Femur (tissue), 1 donor: ENCODE data around the gene TUBGCP6.
A peak's percentile ranks its signal among the peaks of the same experiment; 100 is the strongest.

Source experiments
- DNase-seq: peaks from one replicate; pipeline ENCODE4 v3.0.0-alpha.2; 2017

The TUBGCP6 gene

DNA sequence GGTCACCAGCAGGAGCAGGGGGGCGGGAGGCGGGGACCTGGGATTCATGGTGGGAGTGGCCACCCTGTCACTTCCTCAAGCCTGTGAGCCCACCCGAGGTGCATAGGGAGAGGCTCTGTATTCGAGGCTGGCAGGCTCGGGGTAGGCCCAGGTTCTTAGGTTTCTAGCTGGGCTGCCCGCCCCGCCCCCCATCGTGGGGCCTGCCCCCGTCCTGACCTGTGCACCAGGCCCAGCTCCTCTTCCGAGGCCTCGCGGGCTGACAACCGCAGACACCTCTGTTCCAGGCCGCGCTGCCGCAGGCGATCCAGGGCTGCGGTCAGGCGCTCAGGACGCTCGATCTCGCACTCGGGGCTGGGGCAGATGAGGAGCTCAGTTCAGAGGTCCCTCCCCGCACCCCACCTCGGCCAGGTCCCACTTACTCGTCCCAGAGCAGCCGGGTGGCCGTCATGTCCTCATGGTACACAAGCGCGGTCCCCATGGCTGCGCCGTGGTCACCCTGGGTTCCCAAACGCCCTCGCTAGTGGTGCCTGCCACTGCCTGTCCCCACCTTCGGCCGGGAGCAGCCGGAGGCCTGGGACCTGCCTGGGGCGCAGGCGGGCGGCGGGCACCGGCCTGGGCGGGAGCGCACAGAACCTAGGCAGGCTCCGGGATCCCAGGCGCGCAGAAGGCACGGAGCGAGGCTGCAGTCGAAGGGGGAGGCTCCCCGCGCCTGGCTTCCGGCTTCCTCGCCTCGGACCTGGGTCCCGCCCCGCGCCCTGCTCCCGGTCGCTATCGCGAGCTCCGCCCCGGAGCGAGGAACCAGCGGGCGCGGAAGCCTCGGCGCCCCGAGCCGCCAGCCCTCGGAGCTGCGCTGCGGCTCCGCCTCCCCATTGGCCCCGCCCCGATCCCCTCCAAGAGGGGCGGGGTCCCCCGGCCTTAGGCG lies 6.0 kb upstream of the TUBGCP6 start, which contains the start of gene HDAC10:
HDAC10 (minus strand) TSS at position 711 of the 922 bp plus-strand sequence; CDS start at position 478, 233 bp downstream.
- peak; percentile 83 for DNase-seq

DNA sequence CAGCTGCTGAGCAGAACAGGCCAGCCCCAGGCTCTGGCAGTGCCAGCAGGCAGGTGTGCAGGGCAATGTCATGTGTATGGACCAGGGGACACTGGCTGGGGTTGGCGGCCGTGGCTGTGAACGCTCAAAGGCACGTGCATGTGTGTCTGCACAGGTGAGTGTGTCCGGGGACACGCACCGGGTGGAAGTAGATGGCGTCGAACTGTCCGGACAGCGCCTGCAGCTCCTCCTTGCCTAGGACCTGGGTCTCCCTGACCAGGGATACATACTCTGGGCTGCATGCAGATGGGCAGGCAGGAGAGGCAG lies 5.4 kb upstream of the TUBGCP6 start:
- DNase-seq = no peak

- DNase-seq = no peak
Measured at GRCh38 chr22:50249341-50250248, 4.8 kb upstream of the TUBGCP6 start.

DNA sequence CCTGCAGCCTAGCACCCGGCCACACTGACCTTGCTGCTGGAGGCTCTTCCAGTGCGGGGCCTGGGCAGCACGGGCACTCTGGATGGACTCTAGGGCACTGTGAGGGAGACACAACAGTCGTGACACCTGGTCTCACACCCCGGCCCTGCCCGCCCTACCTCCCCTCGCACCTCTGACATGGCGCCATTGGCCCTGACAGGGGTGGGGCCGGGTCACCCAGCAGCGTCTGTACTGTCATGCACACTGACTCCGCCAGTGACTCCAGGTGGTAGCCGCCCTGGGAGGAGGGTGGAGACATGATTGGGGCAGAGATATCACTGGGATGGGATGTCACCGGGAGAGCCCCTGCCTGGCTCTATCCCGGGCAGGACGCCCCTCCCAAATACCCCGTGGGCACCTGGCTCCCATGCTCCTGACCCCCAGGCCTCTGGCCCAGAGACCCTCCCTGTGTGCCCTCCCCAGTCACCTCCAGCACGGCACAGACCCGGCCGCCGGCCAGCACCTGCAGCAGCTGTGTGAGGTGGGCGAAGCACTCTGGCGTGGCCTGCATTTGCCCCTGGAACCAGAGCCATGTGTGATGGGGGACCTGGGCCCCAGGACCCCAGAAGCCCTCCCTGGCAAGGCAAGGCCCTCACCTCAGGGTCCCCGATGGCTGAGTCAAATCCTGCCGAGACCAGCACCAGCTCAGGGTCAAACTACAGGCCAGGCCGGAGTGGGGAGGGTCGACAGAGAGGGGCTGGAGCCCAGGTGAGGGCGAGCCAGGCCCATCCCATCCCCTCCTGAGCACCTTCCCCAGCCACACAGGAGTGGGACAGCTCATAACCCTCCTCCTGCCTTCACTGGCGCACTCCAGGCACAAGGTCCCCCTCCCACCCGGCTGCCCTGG lies 3.6 kb upstream of the TUBGCP6 start:
- no peak for DNase-seq

- peak; percentile 52 for DNase-seq
Measured at GRCh38 chr22:50247748-50248147, 2.9 kb upstream of the TUBGCP6 start.

GRCh38 chr22:50246242-50247175 lies 1.7 kb upstream of the TUBGCP6 start:
- DNase-seq = no peak

GRCh38 chr22:50245214-50246072 lies 620 bp upstream of the TUBGCP6 start:
- peak; percentile 26 for DNase-seq

DNA sequence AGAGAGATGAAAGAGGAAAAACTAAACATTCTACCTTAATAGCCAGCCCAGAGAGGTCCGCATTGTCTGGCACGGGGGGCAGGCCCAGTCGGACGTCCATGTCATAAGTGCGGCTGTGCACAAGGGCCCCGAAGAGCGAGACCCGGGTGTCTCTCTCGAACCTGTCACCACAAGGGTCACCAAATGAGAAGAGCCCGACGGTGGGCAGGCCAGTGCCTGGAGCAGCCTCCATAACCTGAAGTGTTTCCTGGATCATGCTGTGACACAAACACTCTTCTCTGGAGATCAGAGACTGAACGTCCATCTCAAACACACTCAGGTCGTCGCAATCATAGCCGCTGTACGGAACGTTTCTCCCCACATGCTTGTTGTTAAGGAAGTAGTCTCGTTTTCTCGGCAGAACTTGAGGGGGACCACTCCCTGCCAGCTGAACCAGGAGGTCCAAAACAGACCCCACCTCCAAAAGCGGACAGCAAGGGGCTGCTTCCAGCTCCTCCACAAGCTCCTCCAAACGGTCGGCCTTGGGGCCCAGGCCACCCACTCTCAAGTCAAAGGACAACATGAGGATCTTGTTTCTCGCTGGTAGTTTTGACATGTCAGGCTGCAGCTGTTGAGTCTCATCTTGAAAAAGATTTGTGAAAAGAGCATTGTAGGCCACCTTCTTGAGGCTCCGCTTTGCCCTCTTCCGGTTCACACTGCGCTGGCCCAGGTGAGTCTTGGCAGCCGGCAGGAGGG lies 971 bp downstream of the TUBGCP6 start:
- DNase-seq = no peak

GRCh38 chr22:50242406-50242949 lies 2.3 kb downstream of the TUBGCP6 start:
- DNase-seq = no peak

GRCh38 chr22:50238755-50239154 lies 6.1 kb downstream of the TUBGCP6 start:
- no peak for DNase-seq

GRCh38 chr22:50236731-50237409 lies 8.0 kb downstream of the TUBGCP6 start:
- DNase-seq = no peak

- DNase-seq = no peak
Measured at GRCh38 chr22:50233223-50233622, 11.6 kb downstream of the TUBGCP6 start.

DNA sequence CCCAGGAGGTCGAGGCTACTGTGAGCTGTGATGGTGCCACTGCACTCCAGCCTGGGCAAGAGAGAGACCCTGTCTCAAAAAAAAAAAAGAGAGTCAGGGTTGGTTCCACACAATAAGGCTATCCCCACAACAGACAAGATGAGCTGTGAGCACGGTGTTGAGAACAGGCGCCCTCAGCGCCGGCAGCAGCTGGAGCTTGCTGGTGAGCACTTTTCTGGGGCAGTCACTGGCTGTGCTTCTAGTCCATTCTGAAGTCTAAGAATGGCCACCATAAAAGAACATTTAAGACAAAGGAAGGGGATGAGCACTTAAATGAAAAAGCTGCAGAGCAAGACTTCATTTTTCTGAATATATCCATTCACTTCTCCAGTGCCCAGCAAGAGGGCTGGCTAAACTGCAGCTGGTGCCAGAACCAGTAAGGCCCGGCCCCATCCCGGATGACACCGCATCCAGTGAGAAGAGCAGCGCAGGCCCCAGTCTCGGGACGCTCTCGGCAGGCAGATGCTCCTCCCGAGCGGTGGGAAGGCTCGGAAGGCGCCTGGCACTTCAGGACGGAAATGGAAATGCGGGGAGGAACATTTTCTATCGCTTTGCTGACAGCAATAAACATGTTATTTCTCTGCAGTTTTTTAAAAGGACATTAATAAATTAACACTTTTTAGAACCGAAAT lies 12.2 kb downstream of the TUBGCP6 start:
- no peak for DNase-seq

DNA sequence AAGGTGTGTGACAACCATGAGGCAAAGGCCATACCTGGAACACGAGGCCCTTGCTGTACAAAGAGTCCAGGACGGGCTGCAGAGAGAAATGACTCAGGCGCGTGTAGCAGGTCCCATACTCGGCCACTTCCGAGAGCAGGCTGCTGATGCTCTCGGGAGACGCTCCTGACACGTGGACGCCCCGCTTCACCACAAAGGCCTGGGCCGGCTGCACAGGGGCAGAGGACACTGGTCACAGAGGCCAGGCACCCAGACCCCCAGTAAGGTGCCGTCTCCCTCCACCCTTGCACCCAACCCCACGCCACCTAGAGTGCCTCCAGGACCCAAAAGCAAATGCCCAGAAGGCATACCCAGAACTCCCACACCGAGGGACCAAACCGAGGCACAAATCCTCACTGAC lies 15.5 kb downstream of the TUBGCP6 start:
- DNase-seq = no peak

GRCh38 chr22:50228366-50228765 lies 16.5 kb downstream of the TUBGCP6 start:
- peak; percentile 11 for DNase-seq

DNA sequence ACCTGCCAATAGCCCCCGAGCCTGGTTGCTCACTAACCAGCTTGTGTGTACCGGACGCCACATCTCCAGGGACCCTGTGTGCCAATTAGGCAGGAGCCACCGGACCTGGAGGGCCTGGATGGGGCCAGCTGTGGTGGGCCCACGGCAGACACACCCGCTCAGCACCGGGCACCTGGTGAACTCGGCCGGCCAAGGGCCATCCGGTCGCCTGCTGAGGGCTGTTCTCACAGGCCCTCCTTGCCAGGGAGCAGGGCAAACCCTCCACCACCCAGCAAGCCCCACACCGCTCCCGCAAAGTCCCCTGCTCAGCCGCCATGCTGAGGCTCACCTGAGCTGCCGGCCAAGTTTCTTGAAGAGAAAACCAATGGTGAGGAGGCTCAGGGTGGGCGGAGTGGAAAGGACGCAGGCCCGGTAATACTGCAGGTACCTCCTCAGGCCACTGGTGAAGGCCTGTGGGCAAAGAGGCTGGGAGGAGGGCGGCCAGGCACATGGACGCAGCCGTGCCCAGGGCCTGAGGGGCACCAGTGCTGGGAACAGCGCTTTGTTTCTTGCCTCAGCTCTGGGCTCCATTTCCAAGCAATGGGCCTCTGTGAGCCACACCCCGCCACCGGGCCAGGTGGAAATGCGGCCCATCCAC lies 17.1 kb downstream of the TUBGCP6 start:
- DNase-seq = peak; percentile 8

DNA sequence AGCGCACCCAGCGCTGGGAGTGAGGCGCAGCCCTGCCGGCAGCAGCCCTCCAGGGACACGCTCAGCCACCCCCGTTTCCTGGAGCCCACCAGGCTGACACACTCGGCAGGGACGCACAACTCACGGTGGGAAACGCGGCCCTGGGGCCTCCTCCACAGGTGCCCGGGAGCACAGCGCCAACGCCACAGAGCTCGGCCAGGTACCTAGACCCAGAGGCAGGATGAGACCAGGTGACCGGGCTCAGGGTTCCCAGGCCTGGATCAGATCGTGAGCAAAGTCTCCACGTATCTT lies 18.0 kb downstream of the TUBGCP6 start:
- DNase-seq = peak; percentile 23
